CD4-positive, alpha-beta memory T cell (primary cell): ENCODE data around the gene RANGAP1. TPM values are rescaled to one million over a fixed set of nuclear protein-coding genes. Genes with fewer than 3 reads are reported as not detected.
A peak's percentile ranks its signal among the peaks of the same experiment; 100 is the strongest.
"Not testable (repeated sequence)": the region's sequence is repeated elsewhere in the genome, so short reads cannot be mapped to it uniquely, and the experiment has no call there.

Source experiments
- CTCF ChIA-PET: fragments of 350-600 bp; sonication (Branson Sonifier 250); formaldehyde crosslinking; loops from one replicate; lab custom pipeline; 2021; ENCODE audit warnings: inconsistent platforms; ENCODE audit not compliant: partially characterized antibody; lab: Charles Lee
- POLR2A ChIA-PET: fragments of 350-600 bp; sonication (Branson Sonifier 250); formaldehyde crosslinking; loops from one replicate; lab custom pipeline; 2021; ENCODE audit not compliant: partially characterized antibody; lab: Charles Lee
- DNase-seq, 5 donors: peaks; one replicate each; pipeline versions ENCODE4 v3.0.0 to v3.0.0-alpha.2; 2020 to 2022; ENCODE audit warnings: mixed read lengths in 1 of 5
- H3K27ac ChIP-seq: one replicate; pipeline ENCODE4 v1.7.0; 2013; ENCODE audit warnings: low read depth, low read length
- H3K27me3 ChIP-seq: 2 replicates; pipeline ENCODE4 v1.7.0; 2013; ENCODE audit warnings: mild to moderate bottlenecking, low read length, moderate library complexity; ENCODE audit not compliant: insufficient read depth
- H3K36me3 ChIP-seq: 2 replicates; pipeline ENCODE4 v1.7.0; 2013; ENCODE audit warnings: mild to moderate bottlenecking, low read length, moderate library complexity; ENCODE audit not compliant: insufficient read depth
- H3K4me1 ChIP-seq: 2 replicates; pipeline ENCODE4 v1.7.0; 2013; ENCODE audit warnings: mild to moderate bottlenecking, low read length, moderate library complexity; ENCODE audit not compliant: insufficient read depth
- H3K4me3 ChIP-seq, 2 donors: one replicate each; pipeline ENCODE4 v1.7.0; 2013; ENCODE audit warnings: low read length in 2 of 2, mild to moderate bottlenecking in 1 of 2
- H3K9me3 ChIP-seq, 2 donors: one replicate each; pipeline ENCODE4 v1.7.0; 2013; ENCODE audit warnings: low read length in 2 of 2, control low read depth in 1 of 2; ENCODE audit not compliant: control insufficient read depth in 1 of 2
- H3K27ac Mint-ChIP-seq, 7 donors: one replicate each; pipeline ENCODE4 v1.8.0; 2020 to 2021; ENCODE audit warnings: mixed read lengths in 7 of 7, mild to moderate bottlenecking in 6 of 7, inconsistent platforms in 3 of 7, moderate library complexity in 3 of 7
- H3K27me3 Mint-ChIP-seq, 2 donors: one replicate each; pipeline ENCODE4 v1.8.0; 2020 to 2021; ENCODE audit warnings: mixed read lengths in 2 of 2
- H3K36me3 Mint-ChIP-seq, 2 donors: one replicate each; pipeline ENCODE4 v1.8.0; 2020 to 2021; ENCODE audit warnings: mixed read lengths in 2 of 2, inconsistent platforms in 1 of 2, mild to moderate bottlenecking in 1 of 2
- H3K4me1 Mint-ChIP-seq, 4 donors: one replicate each; pipeline ENCODE4 v1.8.0; 2020 to 2021; ENCODE audit warnings: mixed read lengths in 4 of 4, mild to moderate bottlenecking in 1 of 4
- H3K4me3 Mint-ChIP-seq, 8 donors: one replicate each; pipeline ENCODE4 v1.8.0; 2020 to 2021; ENCODE audit warnings: mixed read lengths in 8 of 8, mild to moderate bottlenecking in 7 of 8, moderate library complexity in 6 of 8, inconsistent platforms in 3 of 8
- H3K9me3 Mint-ChIP-seq, 8 donors: one replicate each; pipeline ENCODE4 v1.8.0; 2020 to 2021; ENCODE audit warnings: mixed read lengths in 8 of 8, mild to moderate bottlenecking in 5 of 8, inconsistent platforms in 3 of 8, moderate library complexity in 1 of 8
- intact Hi-C: fragments of 100-400 bp; cut with micrococcal nuclease; formaldehyde crosslinking; loops from one replicate; pipeline ENCODE4 v1.15.1; 2023
- polyA plus RNA-seq, 2 donors: library from polyadenylated mRNA; unstranded; fragments of 300-500 nt; fragmentation: Illumina TruSeq; gene quantifications; one replicate each; pipeline ENCODE4 v1.2.3, GENCODE V29; 2021
- total RNA-seq, 2 experiments: library from RNA; stranded (reverse); gene quantifications; one replicate each; pipeline ENCODE4 v1.2.3, GENCODE V29; 2021

Gene RANGAP1
- total and polyA plus RNA-seq, 4 experiments from 2014 or later = 12.7 to 74.7 (median 50.7) TPM

GRCh38 chr22:41300661-41301060 is 14.7 kb upstream of the RANGAP1 start:
- intact Hi-C loops = loop anchor here (1.0 to 5.0 kb wide), 4 partner anchors 14 to 378 kb away; partner anchors contain the start of gene RANGAP1
- CTCF ChIA-PET = interaction anchor here (0.7 to 1.8 kb wide), 11 partner anchors 8 to 168 kb away, joined by 3 to 11 read pairs (median 5); partner anchors contain the start of genes PHF5A, RANGAP1 and TEF

GRCh38 chr22:41296826-41297667 is 11.1 kb upstream of the RANGAP1 start:
- Histone ChIP-seq H3K4me1 (peaks cover 6% of the 10 kb centered on the region), H3K27ac (no peak overlapping the region), H3K9me3 (no peaks in the 10 kb centered on the region), H3K36me3 (no peaks in the 10 kb centered on the region), H3K4me3 (no peak overlapping the region), H3K27me3 (no peaks in the 10 kb centered on the region)
- Mint-ChIP-seq H3K36me3 (no peaks in the 10 kb centered on the region), H3K4me1 (peaks cover 4 to 7% (median 5%) of the 10 kb centered on the region in 4 donors), H3K9me3 (peaks cover 0 to 1% (median 0%) of the 10 kb centered on the region in 8 donors), H3K4me3 (no peak overlapping the region), H3K27ac (no peak overlapping the region), H3K27me3 (no peaks in the 10 kb centered on the region)
- CTCF ChIA-PET = interaction anchor here (0.7 kb wide), 1 partner anchor 849 kb away, joined by 4 read pairs; no protein-coding TSS in a partner anchor
- intact Hi-C loops = no loop called here
- POLR2A ChIA-PET = no interaction called here
- DNase-seq = no peak

More at GRCh38 chr22:41300661-41301060, 14.7 kb upstream of the RANGAP1 start:
- Histone ChIP-seq H3K36me3 (no peaks in the 10 kb centered on the region), H3K9me3 (no peaks in the 10 kb centered on the region), H3K4me3 (peak overlapping the region; percentile 54 to 76), H3K4me1 (peaks cover 24% of the 10 kb centered on the region), H3K27me3 (no peaks in the 10 kb centered on the region), H3K27ac (peak overlapping the region; percentile 88)
- no peak for DNase-seq
- Mint-ChIP-seq H3K36me3 (peaks cover 0 to 11% of the 10 kb centered on the region in 2 donors), H3K4me3 (peak overlapping the region; percentile 76 to 89 (median 84)), H3K27ac (peak overlapping the region; percentile 83 to 97 (median 96)), H3K9me3 (no peaks in the 10 kb centered on the region), H3K27me3 (no peaks in the 10 kb centered on the region), H3K4me1 (peaks cover 18 to 34% (median 26%) of the 10 kb centered on the region in 4 donors)
- POLR2A ChIA-PET = interaction anchor here (0.9 to 3.7 kb wide), 7 partner anchors 14 to 1981 kb away, joined by 3 to 111 read pairs (median 7); partner anchors contain the start of genes RANGAP1, RBX1, RPL3 and SNU13

GRCh38 chr22:41294816-41295215 is 8.8 kb upstream of the RANGAP1 start:
- H3K9me3 ChIP-seq, H3K9me3 Mint-ChIP-seq, H3K27ac Mint-ChIP-seq, H3K36me3 ChIP-seq, H3K27me3 Mint-ChIP-seq, H3K4me1 Mint-ChIP-seq, CTCF ChIA-PET, H3K4me3 ChIP-seq, POLR2A ChIA-PET, intact Hi-C loops, H3K36me3 Mint-ChIP-seq, H3K4me1 ChIP-seq, H3K27ac ChIP-seq, H3K4me3 Mint-ChIP-seq, DNase-seq, H3K27me3 ChIP-seq: not testable (repeated sequence)

GRCh38 chr22:41290262-41291221 is 4.6 kb upstream of the RANGAP1 start:
- no peaks in the 10 kb centered on the region for H3K27me3 ChIP-seq
- POLR2A ChIA-PET = no interaction called here
- Mint-ChIP-seq H3K4me1 (peaks cover 7 to 22% (median 14%) of the 10 kb centered on the region in 4 donors), H3K36me3 (peaks cover 0 to 5% of the 10 kb centered on the region in 2 donors), H3K4me3 (no peak overlapping the region), H3K27me3 (no peaks in the 10 kb centered on the region), H3K9me3 (peaks cover 0 to 1% (median 0%) of the 10 kb centered on the region in 8 donors), H3K27ac (no peak overlapping the region)
- no peak for DNase-seq
- CTCF ChIA-PET = no interaction called here
- intact Hi-C loops = no loop called here
- H3K36me3 ChIP-seq = no peaks in the 10 kb centered on the region
- no peak overlapping the region for H3K4me3 ChIP-seq
- peaks cover 8% of the 10 kb centered on the region for H3K4me1 ChIP-seq
- H3K27ac ChIP-seq = no peak overlapping the region
- H3K9me3 ChIP-seq = no peaks in the 10 kb centered on the region

- peaks cover 14% of the 10 kb centered on the region for H3K4me1 ChIP-seq
- H3K36me3 ChIP-seq = peaks cover 4% of the 10 kb centered on the region
- intact Hi-C loops = loop anchor here (5.0 kb wide), 1 partner anchor 267 kb away; no protein-coding TSS in a partner anchor
- ChIA-PET POLR2A (interaction anchor here (1.7 kb wide), 1 partner anchor 52 kb away, joined by 3 read pairs; no protein-coding TSS in a partner anchor), CTCF (no interaction called here)
- H3K27ac ChIP-seq = no peak overlapping the region
- DNase-seq = no peak
- Mint-ChIP-seq H3K9me3 (peaks cover 0 to 1% (median 0%) of the 10 kb centered on the region in 8 donors), H3K36me3 (peaks cover 0 to 10% of the 10 kb centered on the region in 2 donors), H3K27me3 (no peaks in the 10 kb centered on the region), H3K27ac (peak overlapping the region in 2 of 7 donors; percentile 24 to 57), H3K4me1 (peaks cover 10 to 30% (median 19%) of the 10 kb centered on the region in 4 donors), H3K4me3 (peak overlapping the region in 1 of 8 donors; percentile 22)
- no peak overlapping the region for H3K4me3 ChIP-seq
- no peaks in the 10 kb centered on the region for H3K9me3 ChIP-seq
- no peaks in the 10 kb centered on the region for H3K27me3 ChIP-seq
Observed at GRCh38 chr22:41289671-41290070, 3.7 kb upstream of the RANGAP1 start.

- CTCF ChIA-PET = interaction anchor here (0.8 to 1.2 kb wide), 2 partner anchors 13 to 51 kb away, joined by 3 read pairs; partner anchors contain the start of gene ZC3H7B
- intact Hi-C loops = loop anchor here (5.0 kb wide), 1 partner anchor 266 kb away; no protein-coding TSS in a partner anchor
- no peaks in the 10 kb centered on the region for H3K27me3 Mint-ChIP-seq
Observed at GRCh38 chr22:41288245-41288946, 2.4 kb upstream of the RANGAP1 start.

More at GRCh38 chr22:41288245-41288946, 2.4 kb upstream of the RANGAP1 start:
- POLR2A ChIA-PET = interaction anchor here (0.7 to 5.2 kb wide), 3 partner anchors 14 to 158 kb away, joined by 3 to 111 read pairs (median 3); partner anchors contain the start of gene ZC3H7B
- H3K27ac ChIP-seq = no peak overlapping the region
- DNase-seq = no peak
- no peak overlapping the region for H3K4me3 ChIP-seq
- Mint-ChIP-seq H3K27ac (peak overlapping the region in 6 of 7 donors; percentile 70 to 94 (median 82)), H3K9me3 (no peaks in the 10 kb centered on the region), H3K4me3 (peak overlapping the region in 6 of 8 donors; percentile 17 to 74 (median 62)), H3K4me1 (peaks cover 14 to 37% (median 25%) of the 10 kb centered on the region in 4 donors), H3K36me3 (peaks cover 3 to 13% of the 10 kb centered on the region in 2 donors)
- peaks cover 13% of the 10 kb centered on the region for H3K36me3 ChIP-seq
- no peaks in the 10 kb centered on the region for H3K9me3 ChIP-seq
- no peaks in the 10 kb centered on the region for H3K27me3 ChIP-seq
- H3K4me1 ChIP-seq = peaks cover 22% of the 10 kb centered on the region
